Naive thymus-derived CD4-positive, alpha-beta T cell (primary cell): ENCODE data around the gene GLS. TPM values are rescaled to one million over a fixed set of nuclear protein-coding genes. Genes with fewer than 3 reads are reported as not detected.

Experiments
- ATAC-seq: fragments of 150-1000 bp; cut with Tn5 transposase; 2 replicates; pipeline ENCODE4 v1.10.0; 2021; ENCODE audit warnings: mild to moderate bottlenecking, moderate library complexity
- CTCF ChIA-PET: fragments of 350-600 bp; sonication (Branson Sonifier 250); formaldehyde crosslinking; loops from one replicate; lab custom pipeline; 2021; ENCODE audit warnings: antibody characterized with exemption; lab: Charles Lee
- POLR2A ChIA-PET: fragments of 350-600 bp; sonication (Branson Sonifier 250); formaldehyde crosslinking; loops from one replicate; lab custom pipeline; 2021; ENCODE audit warnings: antibody characterized with exemption, inconsistent platforms; lab: Charles Lee
- DNase-seq, 9 donors: peaks; one replicate each; pipeline versions ENCODE4 v3.0.0 to v3.0.0-alpha.2; 2020 to 2022; ENCODE audit warnings: mixed read lengths in 1 of 9
- H3K27ac ChIP-seq: one replicate; pipeline ENCODE4 v1.7.0; 2013; ENCODE audit warnings: mild to moderate bottlenecking, low read depth, low read length, moderate library complexity
- H3K27me3 ChIP-seq, 2 donors: one replicate each; pipeline ENCODE4 v1.7.0; 2013; ENCODE audit warnings: low read length in 2 of 2, mild to moderate bottlenecking in 2 of 2, moderate library complexity in 2 of 2; ENCODE audit not compliant: control insufficient read depth in 2 of 2, insufficient read depth in 2 of 2
- H3K36me3 ChIP-seq, 3 experiments: 1 replicate in 2 of 3; 2 replicates in 1 of 3; pipeline ENCODE4 v1.7.0; 2013; ENCODE audit warnings: low read length in 3 of 3, mild to moderate bottlenecking in 3 of 3, moderate library complexity in 1 of 3; ENCODE audit not compliant: insufficient read depth in 3 of 3, control insufficient read depth in 2 of 3
- H3K4me1 ChIP-seq, 2 donors: one replicate each; pipeline ENCODE4 v1.7.0; 2013; ENCODE audit warnings: low read length in 2 of 2, mild to moderate bottlenecking in 2 of 2, moderate library complexity in 1 of 2; ENCODE audit not compliant: control insufficient read depth in 2 of 2, insufficient read depth in 2 of 2
- H3K4me3 ChIP-seq: 2 replicates; pipeline ENCODE4 v1.7.0; 2013; ENCODE audit warnings: mild to moderate bottlenecking, low read length
- H3K9me3 ChIP-seq, 3 experiments: 1 replicate in 2 of 3; 2 replicates in 1 of 3; pipeline ENCODE4 v1.7.0; 2013; ENCODE audit warnings: low read length in 3 of 3; ENCODE audit not compliant: control insufficient read depth in 2 of 3
- H3K27ac Mint-ChIP-seq, 9 donors: one replicate each; pipeline ENCODE4 v1.8.0; 2020 to 2022; ENCODE audit warnings: mixed read lengths in 9 of 9, mild to moderate bottlenecking in 8 of 9, moderate library complexity in 5 of 9, inconsistent platforms in 2 of 9
- H3K27me3 Mint-ChIP-seq, 5 donors: one replicate each; pipeline ENCODE4 v1.8.0; 2021 to 2022; ENCODE audit warnings: mixed read lengths in 5 of 5, mild to moderate bottlenecking in 1 of 5
- H3K36me3 Mint-ChIP-seq, 5 donors: one replicate each; pipeline ENCODE4 v1.8.0; 2020 to 2022; ENCODE audit warnings: mixed read lengths in 5 of 5, mild to moderate bottlenecking in 3 of 5, inconsistent platforms in 1 of 5
- H3K4me1 Mint-ChIP-seq, 7 donors: one replicate each; pipeline ENCODE4 v1.8.0; 2020 to 2022; ENCODE audit warnings: mixed read lengths in 7 of 7, mild to moderate bottlenecking in 3 of 7, inconsistent platforms in 1 of 7
- H3K4me3 Mint-ChIP-seq, 10 donors: one replicate each; pipeline ENCODE4 v1.8.0; 2020 to 2022; ENCODE audit warnings: mild to moderate bottlenecking in 10 of 10, mixed read lengths in 10 of 10, moderate library complexity in 6 of 10, inconsistent platforms in 2 of 10
- H3K9me3 Mint-ChIP-seq, 11 donors: one replicate each; pipeline ENCODE4 v1.8.0; 2020 to 2022; ENCODE audit warnings: mixed read lengths in 11 of 11, mild to moderate bottlenecking in 4 of 11, inconsistent platforms in 1 of 11, moderate library complexity in 1 of 11
- intact Hi-C, 2 donors: fragments of 100-400 bp; cut with micrococcal nuclease; formaldehyde crosslinking; loops; one replicate each; pipeline ENCODE4 v1.15.1; 2023
- polyA plus RNA-seq, 2 donors: library from polyadenylated mRNA; unstranded; fragments of 300-500 nt; fragmentation: Illumina TruSeq; gene quantifications; one replicate each; pipeline ENCODE4 v1.2.3, GENCODE V29; 2021
- total RNA-seq, 6 experiments: library from RNA in 5 of 6; stranded (reverse) in 5 of 6; gene quantifications; 1 replicate in 5 of 6; 2 replicates in 1 of 6; pipeline ENCODE4 v1.2.3 and lab custom pipeline; 2021 to 2026

The GLS gene
- total and polyA plus RNA-seq, 7 experiments from 2014 or later: 34.6 to 234 (median 189) TPM

GRCh38 chr2:191013932-191014652 is 133.5 kb downstream of the GLS start, which contains the start of gene STAT1:
Gene STAT1, minus strand, starts transcription at chr2:191014171. Its CDS starts 4,168 bp downstream, at chr2:191010003.
- peaks cover 6 to 20% (median 14%) of the 10 kb centered on the region in 5 donors for H3K36me3 Mint-ChIP-seq
- H3K27me3 ChIP-seq: no peaks in the 10 kb centered on the region
- no peak within 1 kb of the TSS for H3K27ac Mint-ChIP-seq
- peak within 1 kb of the TSS; percentile 87 for H3K27ac ChIP-seq
- no peaks in the 10 kb centered on the region for H3K27me3 Mint-ChIP-seq
- DNase-seq (peak; percentile 93 to 99 (median 97)), ATAC-seq (peak; percentile 97)
- peaks cover 0 to 6% (median 0%) of the 10 kb centered on the region in 11 donors for H3K9me3 Mint-ChIP-seq
- peaks cover 4 to 10% (median 8%) of the 10 kb centered on the region in 3 experiments for H3K36me3 ChIP-seq
- CTCF ChIA-PET: interaction anchor here (0.6 to 1.7 kb wide), 6 partner anchors 9 to 481 kb away, joined by 3 to 7 read pairs (median 4); no protein-coding TSS in a partner anchor
- intact Hi-C loops: loop anchor here (1.0 to 5.0 kb wide), 15 partner anchors 8 to 1252 kb away; partner anchors contain the start of genes GLS (in 2 of the 2), MFSD6 (in 2 of the 2), NAB1 (in 2 of the 2) and NABP1 (in 1 of the 2)
- H3K9me3 ChIP-seq: no peaks in the 10 kb centered on the region
- POLR2A ChIA-PET: interaction anchor here (0.7 to 6.6 kb wide), 19 partner anchors 9 to 607 kb away, joined by 3 to 58 read pairs (median 4); partner anchors contain the start of genes GLS and STAT4
- H3K4me3 ChIP-seq: peak within 1 kb of the TSS; percentile 69
- peaks cover 23 to 51% (median 42%) of the 10 kb centered on the region in 7 donors for H3K4me1 Mint-ChIP-seq
- H3K4me3 Mint-ChIP-seq: no peak within 1 kb of the TSS
- peaks cover 41 to 48% of the 10 kb centered on the region in 2 donors for H3K4me1 ChIP-seq

GRCh38 chr2:191014653-191015020 is 134.0 kb downstream of the GLS start:
- POLR2A ChIA-PET: interaction anchor here (0.7 to 6.6 kb wide), 16 partner anchors 9 to 139 kb away, joined by 3 to 58 read pairs (median 4); partner anchors contain the start of genes GLS and STAT4

More at GRCh38 chr2:191014653-191015020, 134.0 kb downstream of the GLS start:
- Mint-ChIP-seq H3K9me3 (peaks cover 0 to 6% (median 0%) of the 10 kb centered on the region in 11 donors), H3K27ac (no peak overlapping the region), H3K36me3 (peaks cover 6 to 17% (median 11%) of the 10 kb centered on the region in 5 donors), H3K4me1 (peaks cover 22 to 51% (median 42%) of the 10 kb centered on the region in 7 donors), H3K27me3 (no peaks in the 10 kb centered on the region), H3K4me3 (no peak overlapping the region)
- Histone ChIP-seq H3K27ac (peak overlapping the region; percentile 87), H3K4me3 (peak overlapping the region; percentile 69), H3K4me1 (peaks cover 46 to 48% of the 10 kb centered on the region in 2 donors), H3K9me3 (no peaks in the 10 kb centered on the region), H3K27me3 (no peaks in the 10 kb centered on the region), H3K36me3 (peaks cover 2 to 8% (median 3%) of the 10 kb centered on the region in 3 experiments)
- ATAC-seq (no peak), DNase-seq (no peak)
- intact Hi-C loops: loop anchor here (1.0 to 5.0 kb wide), 13 partner anchors 8 to 1252 kb away; partner anchors contain the start of genes GLS (in 2 of the 2), MFSD6 (in 2 of the 2), NAB1 (in 2 of the 2) and NABP1 (in 1 of the 2)
- CTCF ChIA-PET: interaction anchor here (0.6 to 1.7 kb wide), 6 partner anchors 8 to 481 kb away, joined by 3 to 7 read pairs (median 4); no protein-coding TSS in a partner anchor

Other genes starting within 250 kb of the GLS start
- gene NAB1, start 231.7 kb upstream of the GLS start, total RNA-seq: 10 to 100 TPM; 18.5 to 30.2 (median 21.1) TPM
- gene NAB1, start 231.7 kb upstream of the GLS start, polyA plus RNA-seq: 1 to 10 TPM; 2.5 to 2.9 TPM
- 1,000 to 10,000 TPM in 1 of 5 experiments, 10 to 100 TPM in 4; 74.1 to 1,177 (median 89.6) TPM for gene STAT1, start 133.3 kb downstream of the GLS start, total RNA-seq
- 100 to 1,000 TPM; 221 to 244 TPM for gene STAT1, start 133.3 kb downstream of the GLS start, polyA plus RNA-seq